Upper lobe of right lung (tissue), 1 donor: Measurements from ENCODE around the gene SPHK2. TPM values are rescaled to one million over a fixed set of nuclear protein-coding genes. Genes with fewer than 3 reads are reported as not detected.

Source experiments
- ATAC-seq: fragments of 200-7000 bp; cut with Tn5 transposase; one replicate; pipeline ENCODE4 v1.9.1; 2020; ENCODE audit warnings: mild to moderate bottlenecking, moderate library complexity
- DNase-seq: peaks from one replicate; pipeline ENCODE4 v3.0.0-alpha.2; 2020
- H3K27ac ChIP-seq: fragments of 200-600 bp; one replicate; pipeline ENCODE4 v1.8.0; 2022
- H3K27me3 ChIP-seq: fragments of 200-600 bp; one replicate; pipeline ENCODE4 v1.8.0; 2022; ENCODE audit warnings: mild to moderate bottlenecking
- H3K36me3 ChIP-seq: fragments of 200-600 bp; one replicate; pipeline ENCODE4 v1.8.0; 2022
- H3K4me1 ChIP-seq: fragments of 200-600 bp; one replicate; pipeline ENCODE4 v1.8.0; 2022
- H3K4me3 ChIP-seq: fragments of 200-600 bp; one replicate; pipeline ENCODE4 v1.8.0; 2022; ENCODE audit warnings: mild to moderate bottlenecking
- H3K9me3 ChIP-seq: fragments of 200-600 bp; one replicate; pipeline ENCODE4 v1.8.0; 2022
- CTCF ChIP-seq: fragments of 200-600 bp; IDR thresholded peaks from one replicate; pipeline ENCODE4 v1.8.0; 2022; ENCODE audit warnings: antibody characterized with exemption
- intact Hi-C: fragments of 100-400 bp; cut with DNase I; formaldehyde crosslinking; loops from one replicate; pipeline ENCODE4 v1.11.0; 2022
- total RNA-seq: library from RNA; stranded (reverse); fragmentation: NEBNext Ultra II Directional; extraction: Animal tissue kit (Norgen Biotek cat#: 25700); gene quantifications from one replicate; pipeline ENCODE4 v1.2.1, GENCODE V29; 2021
- donor health status: DM: no; HTN: yes; CAD: no; lungs with severe emphysema.

Gene SPHK2
- total RNA-seq, 1 donor from 2014 or later, result 23.3 TPM

DNA sequence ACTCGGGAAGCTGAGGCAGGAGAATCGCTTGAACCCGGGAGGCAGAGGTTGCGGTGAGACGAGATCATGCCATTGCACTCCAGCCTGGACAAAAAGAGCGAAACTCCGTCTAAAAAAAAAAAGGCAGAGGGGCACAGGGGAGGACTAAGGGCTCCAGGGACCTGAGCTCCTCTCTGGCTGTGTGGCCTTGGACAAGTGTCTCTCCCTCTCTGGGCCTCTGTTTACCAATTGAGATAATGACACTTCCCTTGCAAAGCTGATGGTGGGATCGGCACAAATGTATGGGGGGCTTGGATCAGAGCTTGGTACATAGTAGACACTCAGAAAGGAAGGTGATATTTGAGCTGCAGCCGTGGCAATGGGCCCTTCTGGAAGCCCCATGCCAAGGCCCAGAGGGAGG lies 24.1 kb upstream of the SPHK2 start:
- Histone ChIP-seq H3K4me3 (no peak overlapping the region), H3K27me3 (no peaks in the 10 kb centered on the region), H3K9me3 (no peaks in the 10 kb centered on the region), H3K36me3 (no peaks in the 10 kb centered on the region), H3K27ac (no peak overlapping the region), H3K4me1 (no peaks in the 10 kb centered on the region)
- intact Hi-C loops, result no loop called here
- no peak for ATAC-seq
- TF ChIP-seq CTCF, result no peak
- DNase-seq, result no peak

GRCh38 chr19:48595833-48596232 lies 23.5 kb upstream of the SPHK2 start:
- no peak for DNase-seq
- H3K27ac ChIP-seq, result no peak overlapping the region
- no peak for ATAC-seq
- no peaks in the 10 kb centered on the region for H3K9me3 ChIP-seq
- no peak overlapping the region for H3K4me3 ChIP-seq
- no peaks in the 10 kb centered on the region for H3K4me1 ChIP-seq
- H3K36me3 ChIP-seq, result no peaks in the 10 kb centered on the region
- no peak for TF ChIP-seq CTCF
- no peaks in the 10 kb centered on the region for H3K27me3 ChIP-seq
- intact Hi-C loops, result no loop called here

GRCh38 chr19:48596237-48596636 lies 23.1 kb upstream of the SPHK2 start:
- ATAC-seq (no peak), DNase-seq (no peak)
- intact Hi-C loops, result no loop called here
- Histone ChIP-seq H3K36me3 (no peaks in the 10 kb centered on the region), H3K27me3 (no peaks in the 10 kb centered on the region), H3K4me1 (no peaks in the 10 kb centered on the region), H3K9me3 (no peaks in the 10 kb centered on the region), H3K27ac (no peak overlapping the region), H3K4me3 (no peak overlapping the region)
- TF ChIP-seq CTCF, result no peak

- no peaks in the 10 kb centered on the region for H3K27me3 ChIP-seq
- no peak overlapping the region for H3K27ac ChIP-seq
- H3K36me3 ChIP-seq, result no peaks in the 10 kb centered on the region
- H3K4me1 ChIP-seq, result no peaks in the 10 kb centered on the region
- no peak for TF ChIP-seq CTCF
- ATAC-seq, result no peak
- no peaks in the 10 kb centered on the region for H3K9me3 ChIP-seq
- intact Hi-C loops, result no loop called here
- H3K4me3 ChIP-seq, result no peak overlapping the region
- DNase-seq, result no peak
Measured at GRCh38 chr19:48596679-48597465, 22.4 kb upstream of the SPHK2 start.

DNA sequence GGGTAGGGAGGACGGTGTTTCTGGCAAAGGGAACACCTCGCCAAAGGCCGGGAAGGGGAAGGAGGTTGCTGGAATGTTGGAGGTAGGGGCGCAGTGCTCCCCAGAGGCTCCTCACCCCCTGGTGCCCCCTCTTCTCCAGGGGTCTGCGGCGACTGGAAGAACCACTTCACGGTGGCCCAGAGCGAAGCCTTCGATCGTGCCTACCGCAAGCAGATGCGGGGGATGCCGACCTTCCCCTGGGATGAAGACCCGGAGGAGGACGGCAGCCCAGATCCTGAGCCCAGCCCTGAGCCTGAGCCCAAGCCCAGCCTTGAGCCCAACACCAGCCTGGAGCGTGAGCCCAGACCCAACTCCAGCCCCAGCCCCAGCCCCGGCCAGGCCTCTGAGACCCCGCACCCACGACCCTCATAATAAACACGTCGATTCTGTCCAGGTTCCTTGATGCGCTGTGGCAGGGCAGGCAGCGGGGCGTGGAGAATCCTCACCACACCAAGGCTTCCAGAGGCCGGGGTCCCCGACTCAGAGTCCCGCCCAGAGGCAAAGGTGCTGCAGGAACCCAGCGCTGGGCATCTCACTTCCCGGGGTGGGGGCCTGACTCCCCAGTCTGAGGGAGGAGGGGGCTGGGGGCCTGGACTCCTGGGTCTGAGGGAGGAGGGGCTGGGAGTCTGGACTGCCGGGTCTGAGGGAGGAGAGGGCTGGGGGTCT lies 20.2 kb upstream of the SPHK2 start:
- intact Hi-C loops, result no loop called here
- H3K27me3 ChIP-seq, result no peaks in the 10 kb centered on the region
- DNase-seq, result no peak
- H3K9me3 ChIP-seq, result no peaks in the 10 kb centered on the region
- H3K4me3 ChIP-seq, result no peak overlapping the region
- TF ChIP-seq CTCF, result no peak
- no peak overlapping the region for H3K27ac ChIP-seq
- ATAC-seq, result no peak
- H3K4me1 ChIP-seq, result no peaks in the 10 kb centered on the region
- no peaks in the 10 kb centered on the region for H3K36me3 ChIP-seq
